HepG2 (cell line): Measurements from ENCODE around the gene UBE4A. TPM values are rescaled to one million over a fixed set of nuclear protein-coding genes. Genes with fewer than 3 reads are reported as not detected.

ENCODE experiments used
- AKNA ChIP-seq: sonication (generic); formaldehyde crosslinking; IDR thresholded peaks from 2 replicates; pipeline ENCODE4 v1.4.0; 2020; ENCODE audit warnings: missing genetic modification reagents, borderline replicate concordance
- FOXK1 ChIP-seq: sonication (generic); formaldehyde crosslinking; IDR thresholded peaks from 2 replicates; pipeline ENCODE4 v1.4.0; 2020; ENCODE audit warnings: low read depth, missing genetic modification reagents, borderline replicate concordance
- GTF2F1 ChIP-seq: fragments of 150-350 bp; IDR thresholded peaks from 2 replicates; pipeline ENCODE4 v1.6.1; 2014; ENCODE audit warnings: low read length
- HCFC1 ChIP-seq: fragments of 150-350 bp; IDR thresholded peaks from 2 replicates; pipeline ENCODE4 v1.6.1; 2014; ENCODE audit warnings: low read depth, low read length
- HOXA9 ChIP-seq: sonication (generic); formaldehyde crosslinking; IDR thresholded peaks from 2 replicates; pipeline ENCODE4 v1.8.1; 2022; ENCODE audit warnings: missing genetic modification reagents, mild to moderate bottlenecking, moderate library complexity, borderline replicate concordance
- MED13 ChIP-seq: sonication (generic); formaldehyde crosslinking; IDR thresholded peaks from 2 replicates; pipeline ENCODE4 v1.5.0; 2020; ENCODE audit warnings: missing genetic modification reagents
- MTF1 ChIP-seq: sonication (generic); formaldehyde crosslinking; IDR thresholded peaks from 2 replicates; pipeline ENCODE4 v1.5.0; 2020; ENCODE audit warnings: missing genetic modification reagents
- NFE2L1 ChIP-seq: sonication (generic); formaldehyde crosslinking; IDR thresholded peaks from 2 replicates; pipeline ENCODE4 v1.4.0; 2020; ENCODE audit warnings: missing genetic modification reagents, mild to moderate bottlenecking, borderline replicate concordance
- RNF2 ChIP-seq: fragments of 450-650 bp; conservative IDR thresholded peaks from 2 replicates; pipeline ENCODE4 v1.6.1; 2016; ENCODE audit warnings: low read depth
- SNAPC5 ChIP-seq: sonication (generic); formaldehyde crosslinking; IDR thresholded peaks from 2 replicates; pipeline ENCODE4 v1.8.1; 2023; ENCODE audit warnings: mild to moderate bottlenecking, missing genetic modification reagents, borderline replicate concordance
- YEATS4 ChIP-seq: sonication (generic); formaldehyde crosslinking; IDR thresholded peaks from 2 replicates; pipeline ENCODE4 v1.4.0; 2020; ENCODE audit warnings: missing genetic modification reagents, borderline replicate concordance
- ZNF275 ChIP-seq: sonication (generic); formaldehyde crosslinking; IDR thresholded peaks from 2 replicates; pipeline ENCODE4 v1.8.0; 2022; ENCODE audit warnings: missing genetic modification reagents, mild to moderate bottlenecking, inconsistent platforms, borderline replicate concordance
- ZNF784 ChIP-seq: sonication (generic); formaldehyde crosslinking; IDR thresholded peaks from 2 replicates; pipeline ENCODE4 v1.5.1; 2020; ENCODE audit warnings: missing genetic modification reagents, mild to moderate bottlenecking, borderline replicate concordance
- ZSCAN25 ChIP-seq: sonication (generic); formaldehyde crosslinking; IDR thresholded peaks from 2 replicates; pipeline ENCODE4 v1.8.0; 2022; ENCODE audit warnings: mild to moderate bottlenecking, missing genetic modification reagents
- ZSCAN31 ChIP-seq: sonication (generic); formaldehyde crosslinking; IDR thresholded peaks from 2 replicates; pipeline ENCODE4 v1.5.0; 2020; ENCODE audit warnings: low read depth, mild to moderate bottlenecking, missing genetic modification reagents
- polyA plus RNA-seq, 8 experiments: library from polyadenylated mRNA; depleted of rRNA in 3 of 8; stranded (reverse) in 7 of 8; unstranded in 1 of 8; fragments of >200 nt; fragmentation: Illumina TruSeq in 4 of 8; extraction: Trizol in 4 of 8; gene quantifications; 2 replicates each; pipeline versions ENCODE4 v1.2.1 to v1.2.3, GENCODE V29; 2011 to 2016; ENCODE audit warnings: low read depth in 4 of 8, missing spikeins in 1 of 8, mixed read lengths in 1 of 8; ENCODE audit not compliant: insufficient read depth in 1 of 8
- total RNA-seq, 5 experiments: library from RNA; depleted of rRNA; stranded (reverse); fragments of >200 nt; fragmentation: Illumina TruSeq; extraction: Trizol; gene quantifications; 2 replicates each; pipeline ENCODE4 v1.2.3, GENCODE V29; 2016; ENCODE audit warnings: low read depth in 1 of 5
- TF ChIP-seq, protein P1 (sequence below): sonication (generic); formaldehyde crosslinking; IDR thresholded peaks from 2 replicates; pipeline ENCODE4 v1.5.0; 2020; ENCODE audit warnings: mild to moderate bottlenecking, missing genetic modification reagents, borderline replicate concordance

UBE4A gene
- total and polyA plus RNA-seq, 2 of the 13 experiments (the other 11 are each of a cell fraction or from before 2014, with no cell fraction given) = 15.1 to 32.7 TPM

- TF ChIP-seq ZNF275 (CRISPR knock-in tag) = no peak
- peak; percentile 22 for TF ChIP-seq ZNF784 (CRISPR knock-in tag)
- peak; percentile 75 for TF ChIP-seq YEATS4 (CRISPR knock-in tag)
- no peak for TF ChIP-seq SNAPC5 (CRISPR knock-in tag)
- TF ChIP-seq HCFC1 = peak; percentile 76
- TF ChIP-seq ZSCAN25 (CRISPR knock-in tag) = peak; percentile 80
- no peak; the same call in 1 of the 2 replicates for TF ChIP-seq RNF2
- TF ChIP-seq FOXK1 = 0 out of 2 replicates have a peak, but pooled peaks have one; percentile 28
- no peak for TF ChIP-seq MTF1 (CRISPR knock-in tag)
- TF ChIP-seq, protein P1, sequence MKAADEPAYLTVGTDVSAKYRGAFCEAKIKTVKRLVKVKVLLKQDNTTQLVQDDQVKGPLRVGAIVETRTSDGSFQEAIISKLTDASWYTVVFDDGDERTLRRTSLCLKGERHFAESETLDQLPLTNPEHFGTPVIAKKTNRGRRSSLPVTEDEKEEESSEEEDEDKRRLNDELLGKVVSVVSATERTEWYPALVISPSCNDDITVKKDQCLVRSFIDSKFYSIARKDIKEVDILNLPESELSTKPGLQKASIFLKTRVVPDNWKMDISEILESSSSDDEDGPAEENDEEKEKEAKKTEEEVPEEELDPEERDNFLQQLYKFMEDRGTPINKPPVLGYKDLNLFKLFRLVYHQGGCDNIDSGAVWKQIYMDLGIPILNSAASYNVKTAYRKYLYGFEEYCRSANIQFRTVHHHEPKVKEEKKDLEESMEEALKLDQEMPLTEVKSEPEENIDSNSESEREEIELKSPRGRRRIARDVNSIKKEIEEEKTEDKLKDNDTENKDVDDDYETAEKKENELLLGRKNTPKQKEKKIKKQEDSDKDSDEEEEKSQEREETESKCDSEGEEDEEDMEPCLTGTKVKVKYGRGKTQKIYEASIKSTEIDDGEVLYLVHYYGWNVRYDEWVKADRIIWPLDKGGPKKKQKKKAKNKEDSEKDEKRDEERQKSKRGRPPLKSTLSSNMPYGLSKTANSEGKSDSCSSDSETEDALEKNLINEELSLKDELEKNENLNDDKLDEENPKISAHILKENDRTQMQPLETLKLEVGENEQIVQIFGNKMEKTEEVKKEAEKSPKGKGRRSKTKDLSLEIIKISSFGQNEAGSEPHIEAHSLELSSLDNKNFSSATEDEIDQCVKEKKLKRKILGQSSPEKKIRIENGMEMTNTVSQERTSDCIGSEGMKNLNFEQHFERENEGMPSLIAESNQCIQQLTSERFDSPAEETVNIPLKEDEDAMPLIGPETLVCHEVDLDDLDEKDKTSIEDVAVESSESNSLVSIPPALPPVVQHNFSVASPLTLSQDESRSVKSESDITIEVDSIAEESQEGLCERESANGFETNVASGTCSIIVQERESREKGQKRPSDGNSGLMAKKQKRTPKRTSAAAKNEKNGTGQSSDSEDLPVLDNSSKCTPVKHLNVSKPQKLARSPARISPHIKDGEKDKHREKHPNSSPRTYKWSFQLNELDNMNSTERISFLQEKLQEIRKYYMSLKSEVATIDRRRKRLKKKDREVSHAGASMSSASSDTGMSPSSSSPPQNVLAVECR = peak; percentile 38; the same call in 1 of the 2 replicates
- TF ChIP-seq HOXA9 = no peak
- TF ChIP-seq AKNA = no peak
- TF ChIP-seq MED13 (CRISPR knock-in tag) = 0 out of 2 replicates have a peak, but pooled peaks have one; percentile 19
- no peak for TF ChIP-seq GTF2F1
- no peak for TF ChIP-seq NFE2L1 (CRISPR knock-in tag)
- TF ChIP-seq ZSCAN31 (CRISPR knock-in tag) = no peak
Observed at GRCh38 chr11:118435893-118436624, 76.7 kb downstream of the UBE4A start, which contains the start of gene KMT2A (continued).
